A549 (cell line): ENCODE results near the gene PPP2R3B. TPM values are rescaled to one million over a fixed set of nuclear protein-coding genes. Genes with fewer than 3 reads are reported as not detected.

Experiments
- ATAC-seq, 2 experiments: fragments of 200-7000 bp in 1 of 2; fragments of >200 bp in 1 of 2; cut with Nextera tagmentation in 1 of 2; cut with Tn5 transposase in 1 of 2; 3 replicates each; pipeline versions ENCODE4 v1.8.0 to v1.9.1; 2018 to 2020; ENCODE audit warnings: mild to moderate bottlenecking in 1 of 2, moderate library complexity in 1 of 2
- CTCF ChIA-PET: fragments of 300-600 bp; sonication (Branson Sonifier 250); formaldehyde crosslinking; extraction: SDS; loops from one replicate; lab custom pipeline; 2021; ENCODE audit warnings: antibody characterized with exemption, inconsistent platforms; lab: Yijun Ruan, JAX
- POLR2A ChIA-PET: fragments of 350-600 bp; formaldehyde crosslinking; extraction: SDS; loops from one replicate; lab custom pipeline; 2021; ENCODE audit warnings: antibody characterized with exemption, inconsistent platforms; lab: Yijun Ruan, JAX
- DNase-seq, 2 experiments: peaks; one replicate each; pipeline versions ENCODE4 v3.0.0 to v3.0.0-alpha.2; 2011 to 2016; ENCODE audit warnings: low read depth in 1 of 2, low spot score in 1 of 2
- FAIRE-seq: peaks from 2 replicates; lab custom pipeline; 2011; peaks lifted over from hg19 to GRCh38; lab: Jason Lieb, UNC
- H3K27ac ChIP-seq, 2 experiments: fragments of >200 bp; sonication (Bioruptor Twin); formaldehyde crosslinking; 3 replicates each; pipeline ENCODE4 v1.5.1; 2016 to 2017
- H3K4me1 ChIP-seq: fragments of >200 bp; sonication (Bioruptor Twin); formaldehyde crosslinking; 3 replicates; pipeline ENCODE4 v1.6.1; 2016
- H3K4me2 ChIP-seq: fragments of >200 bp; sonication (Bioruptor Twin); formaldehyde crosslinking; 3 replicates; pipeline ENCODE4 v1.6.1; 2016
- H3K4me3 ChIP-seq: fragments of >200 bp; sonication (Bioruptor Twin); formaldehyde crosslinking; 3 replicates; pipeline ENCODE4 v1.5.1; 2016
- H3K9me3 ChIP-seq: fragments of >200 bp; sonication (Bioruptor Twin); formaldehyde crosslinking; 3 replicates; pipeline ENCODE4 v1.6.1; 2016
- CBX2 ChIP-seq: fragments of 200-600 bp; sonication (generic); IDR thresholded peaks from 2 replicates; pipeline ENCODE4 v1.6.1; 2016; ENCODE audit warnings: low read depth, mild to moderate bottlenecking, borderline replicate concordance
- CHD4 ChIP-seq: fragments of 200-600 bp; sonication (generic); IDR thresholded peaks from 2 replicates; pipeline ENCODE4 v1.6.1; 2016; ENCODE audit warnings: antibody characterized with exemption, mild to moderate bottlenecking, borderline replicate concordance
- EHMT2 ChIP-seq: fragments of 200-600 bp; sonication (generic); IDR thresholded peaks from 2 replicates; pipeline ENCODE4 v1.6.1; 2016; ENCODE audit warnings: antibody characterized with exemption, low read depth, mild to moderate bottlenecking, moderate library complexity
- EP300 ChIP-seq, 2 experiments: fragments of >200 bp; sonication (Bioruptor Twin); formaldehyde crosslinking; IDR thresholded peaks; 2 replicates in 1 of 2; 3 replicates in 1 of 2; pipeline ENCODE4 v1.6.1; 2016 to 2017
- ESRRA ChIP-seq: fragments of 150-350 bp; IDR thresholded peaks from 2 replicates; pipeline ENCODE4 v1.6.1; 2014; ENCODE audit warnings: mild to moderate bottlenecking, low read length, borderline replicate concordance
- FOSB ChIP-seq: fragments of 250-450 bp; sonication (Bioruptor Pico); IDR thresholded peaks from 2 replicates; pipeline ENCODE4 v1.5.0; 2020; ENCODE audit warnings: mild to moderate bottlenecking, moderate library complexity
- GATA3 ChIP-seq: IDR thresholded peaks from 2 replicates; pipeline ENCODE4 v1.6.1; 2012; ENCODE audit warnings: borderline replicate concordance
- KDM5A ChIP-seq: fragments of 200-600 bp; sonication (generic); IDR thresholded peaks from 2 replicates; pipeline ENCODE4 v1.6.1; 2016; ENCODE audit warnings: antibody characterized with exemption, mild to moderate bottlenecking
- MYC ChIP-seq: IDR thresholded peaks from 2 replicates; pipeline ENCODE4 v1.6.1; 2012; ENCODE audit warnings: mild to moderate bottlenecking, inconsistent platforms, low read length, improper control_type of control experiment, borderline replicate concordance
- NFE2L2 ChIP-seq: fragments of 150-350 bp; conservative IDR thresholded peaks from 2 replicates; pipeline ENCODE4 v1.6.1; 2014; ENCODE audit warnings: low read length
- POLR2AphosphoS2 ChIP-seq: conservative IDR thresholded peaks from 2 replicates; pipeline ENCODE4 v1.6.1; 2012; ENCODE audit warnings: low read length, improper control_type of control experiment, inconsistent platforms
- RCOR1 ChIP-seq: fragments of 150-350 bp; IDR thresholded peaks from 2 replicates; pipeline ENCODE4 v1.6.1; 2014; ENCODE audit warnings: antibody characterized with exemption, low read length, low read depth
- ZC3H11A ChIP-seq: fragments of 450-650 bp; IDR thresholded peaks from 2 replicates; pipeline ENCODE4 v1.6.1; 2014; ENCODE audit warnings: antibody characterized with exemption, mild to moderate bottlenecking
- WGBS: methylation state at CpG from one replicate; pipeline ENCODE4 v1.1.6; 2017; ENCODE audit errors: missing lambda C conversion rate; 5-methylcytosine and 5-hydroxymethylcytosine counted together
- polyA plus RNA-seq, 4 experiments: library from polyadenylated mRNA; depleted of rRNA in 3 of 4; stranded (reverse); fragments of >200 nt; fragmentation: RNase III in 1 of 4; extraction: RNeasy Plus Mini Kit Qiagen cat#74134 plus additional on column Dnase treatment in 1 of 4; gene quantifications; 2 replicates in 3 of 4; 3 replicates in 1 of 4; pipeline ENCODE4 v1.2.3, GENCODE V29; 2011 to 2017
- TF ChIP-seq, protein P1 (sequence below): fragments of >200 bp; sonication (Bioruptor Twin); formaldehyde crosslinking; IDR thresholded peaks from 3 replicates; pipeline ENCODE4 v1.6.1; 2016
- TF ChIP-seq, protein P2 (sequence below): IDR thresholded peaks from 2 replicates; pipeline ENCODE4 v1.6.1; 2012
- TF ChIP-seq, protein P3 (sequence below): fragments of >200 bp; sonication (Bioruptor Twin); formaldehyde crosslinking; IDR thresholded peaks from 3 replicates; pipeline ENCODE4 v1.5.1; 2016
- TF ChIP-seq, protein P4 (sequence below): IDR thresholded peaks from 2 replicates; pipeline ENCODE4 v1.6.1; 2012

The PPP2R3B gene
- polyA plus RNA-seq, 2 of the 4 experiments (the other 2 are of a cell fraction): 12.6 to 29.6 TPM

DNA sequence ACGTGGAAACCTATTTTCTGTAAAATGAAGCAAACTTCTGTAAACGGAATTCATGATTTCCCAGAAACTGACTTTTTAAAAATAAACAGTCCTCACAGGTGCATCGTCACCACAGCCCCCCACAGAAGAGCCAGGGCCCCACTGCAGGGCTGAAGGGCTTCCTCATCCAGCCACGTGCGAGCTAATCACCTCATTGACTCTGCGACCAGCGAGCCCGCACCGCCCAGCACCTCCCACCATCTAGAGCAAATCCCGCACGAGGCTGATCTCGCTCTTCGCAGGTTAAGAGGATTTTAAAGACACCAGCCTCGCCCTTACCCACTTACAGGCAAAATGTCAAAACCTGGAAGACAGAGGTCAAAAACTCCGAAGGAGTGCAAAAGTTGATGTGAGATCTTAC is 14.8 kb downstream of the PPP2R3B start:
- DNase-seq (no peak), FAIRE-seq (no peak), ATAC-seq (no peak)
- POLR2A ChIA-PET: no interaction called here
- Histone ChIP-seq H3K4me3 (no peak overlapping the region), H3K4me1 (peaks cover 21% of the 10 kb centered on the region), H3K9me3 (no peaks in the 10 kb centered on the region), H3K4me2 (no peak overlapping the region), H3K27ac (no peak overlapping the region)
- 83% methylated on average over 15 of the region's 15 CpGs for WGBS
- CTCF ChIA-PET: no interaction called here
- TF ChIP-seq RCOR1 (no peak), ZC3H11A (no peak), EP300 (IDR thresholded peaks at IDR 0.05) (no peak), FOSB (CRISPR knock-in tag) (no peak), GATA3 (no peak), CBX2 (no peak), ESRRA (no peak), EHMT2 (no peak), POLR2AphosphoS2 (no peak), MYC (no peak)
- TF ChIP-seq, protein P1, sequence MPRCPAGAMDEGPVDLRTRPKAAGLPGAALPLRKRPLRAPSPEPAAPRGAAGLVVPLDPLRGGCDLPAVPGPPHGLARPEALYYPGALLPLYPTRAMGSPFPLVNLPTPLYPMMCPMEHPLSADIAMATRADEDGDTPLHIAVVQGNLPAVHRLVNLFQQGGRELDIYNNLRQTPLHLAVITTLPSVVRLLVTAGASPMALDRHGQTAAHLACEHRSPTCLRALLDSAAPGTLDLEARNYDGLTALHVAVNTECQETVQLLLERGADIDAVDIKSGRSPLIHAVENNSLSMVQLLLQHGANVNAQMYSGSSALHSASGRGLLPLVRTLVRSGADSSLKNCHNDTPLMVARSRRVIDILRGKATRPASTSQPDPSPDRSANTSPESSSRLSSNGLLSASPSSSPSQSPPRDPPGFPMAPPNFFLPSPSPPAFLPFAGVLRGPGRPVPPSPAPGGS: no peak
- TF ChIP-seq, protein P2, sequence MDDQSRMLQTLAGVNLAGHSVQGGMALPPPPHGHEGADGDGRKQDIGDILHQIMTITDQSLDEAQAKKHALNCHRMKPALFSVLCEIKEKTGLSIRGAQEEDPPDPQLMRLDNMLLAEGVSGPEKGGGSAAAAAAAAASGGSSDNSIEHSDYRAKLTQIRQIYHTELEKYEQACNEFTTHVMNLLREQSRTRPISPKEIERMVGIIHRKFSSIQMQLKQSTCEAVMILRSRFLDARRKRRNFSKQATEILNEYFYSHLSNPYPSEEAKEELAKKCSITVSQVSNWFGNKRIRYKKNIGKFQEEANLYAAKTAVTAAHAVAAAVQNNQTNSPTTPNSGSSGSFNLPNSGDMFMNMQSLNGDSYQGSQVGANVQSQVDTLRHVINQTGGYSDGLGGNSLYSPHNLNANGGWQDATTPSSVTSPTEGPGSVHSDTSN: no peak
- TF ChIP-seq, protein P3, sequence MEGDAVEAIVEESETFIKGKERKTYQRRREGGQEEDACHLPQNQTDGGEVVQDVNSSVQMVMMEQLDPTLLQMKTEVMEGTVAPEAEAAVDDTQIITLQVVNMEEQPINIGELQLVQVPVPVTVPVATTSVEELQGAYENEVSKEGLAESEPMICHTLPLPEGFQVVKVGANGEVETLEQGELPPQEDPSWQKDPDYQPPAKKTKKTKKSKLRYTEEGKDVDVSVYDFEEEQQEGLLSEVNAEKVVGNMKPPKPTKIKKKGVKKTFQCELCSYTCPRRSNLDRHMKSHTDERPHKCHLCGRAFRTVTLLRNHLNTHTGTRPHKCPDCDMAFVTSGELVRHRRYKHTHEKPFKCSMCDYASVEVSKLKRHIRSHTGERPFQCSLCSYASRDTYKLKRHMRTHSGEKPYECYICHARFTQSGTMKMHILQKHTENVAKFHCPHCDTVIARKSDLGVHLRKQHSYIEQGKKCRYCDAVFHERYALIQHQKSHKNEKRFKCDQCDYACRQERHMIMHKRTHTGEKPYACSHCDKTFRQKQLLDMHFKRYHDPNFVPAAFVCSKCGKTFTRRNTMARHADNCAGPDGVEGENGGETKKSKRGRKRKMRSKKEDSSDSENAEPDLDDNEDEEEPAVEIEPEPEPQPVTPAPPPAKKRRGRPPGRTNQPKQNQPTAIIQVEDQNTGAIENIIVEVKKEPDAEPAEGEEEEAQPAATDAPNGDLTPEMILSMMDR: no peak
- TF ChIP-seq, protein P4, sequence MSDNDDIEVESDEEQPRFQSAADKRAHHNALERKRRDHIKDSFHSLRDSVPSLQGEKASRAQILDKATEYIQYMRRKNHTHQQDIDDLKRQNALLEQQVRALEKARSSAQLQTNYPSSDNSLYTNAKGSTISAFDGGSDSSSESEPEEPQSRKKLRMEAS: no peak

DNA sequence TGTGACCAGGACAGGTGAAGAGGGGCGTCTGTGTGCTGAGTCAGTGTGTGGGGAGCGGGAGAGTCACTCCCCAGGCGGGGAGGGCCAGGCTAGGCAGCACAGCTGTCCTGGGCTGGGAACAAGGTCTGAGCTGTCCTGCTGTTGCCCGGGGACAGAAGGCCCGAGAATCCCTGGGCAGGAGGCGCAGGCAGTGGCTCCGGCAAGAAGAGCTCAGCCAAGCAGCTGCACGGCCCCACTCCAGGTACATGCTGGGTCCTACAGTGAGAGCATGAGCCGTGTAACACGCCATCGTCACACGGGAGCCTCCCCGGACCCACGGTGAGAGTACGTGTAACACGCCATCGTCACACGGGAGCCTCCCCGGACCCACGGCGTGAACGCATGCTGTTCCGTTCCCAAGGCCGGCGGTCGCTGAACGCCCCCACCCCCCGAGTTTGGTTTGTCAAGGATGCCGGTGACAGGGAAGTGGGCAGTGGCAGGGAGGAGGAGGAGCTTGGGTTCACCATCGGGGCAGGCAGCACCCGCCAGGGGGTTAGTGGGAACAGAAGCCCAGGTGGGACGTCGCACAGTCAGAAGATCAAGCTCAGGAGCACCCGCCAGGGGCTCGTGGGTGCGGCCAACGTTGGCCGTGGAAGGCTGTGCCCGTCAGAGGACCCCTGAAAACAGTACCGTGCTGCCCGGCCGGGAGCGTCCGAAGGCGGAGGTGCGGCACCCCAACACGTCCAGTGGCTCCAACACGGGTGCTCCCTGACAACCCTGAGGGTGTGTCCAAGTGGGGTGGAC is 15.6 kb downstream of the PPP2R3B start:
- no peaks in the 10 kb centered on the region for H3K9me3 ChIP-seq
- TF ChIP-seq KDM5A (no peak), POLR2AphosphoS2 (no peak)
- no peak overlapping the region for H3K4me3 ChIP-seq
- H3K4me1 ChIP-seq: peaks cover 21% of the 10 kb centered on the region
- DNase-seq (no peak), ATAC-seq (no peak), FAIRE-seq (no peak)
- H3K4me2 ChIP-seq: no peak overlapping the region
- ChIA-PET CTCF (no interaction called here), POLR2A (no interaction called here)
- H3K27ac ChIP-seq: no peak overlapping the region
- WGBS: 87% methylated on average over 48 of the region's 48 CpGs

DNA sequence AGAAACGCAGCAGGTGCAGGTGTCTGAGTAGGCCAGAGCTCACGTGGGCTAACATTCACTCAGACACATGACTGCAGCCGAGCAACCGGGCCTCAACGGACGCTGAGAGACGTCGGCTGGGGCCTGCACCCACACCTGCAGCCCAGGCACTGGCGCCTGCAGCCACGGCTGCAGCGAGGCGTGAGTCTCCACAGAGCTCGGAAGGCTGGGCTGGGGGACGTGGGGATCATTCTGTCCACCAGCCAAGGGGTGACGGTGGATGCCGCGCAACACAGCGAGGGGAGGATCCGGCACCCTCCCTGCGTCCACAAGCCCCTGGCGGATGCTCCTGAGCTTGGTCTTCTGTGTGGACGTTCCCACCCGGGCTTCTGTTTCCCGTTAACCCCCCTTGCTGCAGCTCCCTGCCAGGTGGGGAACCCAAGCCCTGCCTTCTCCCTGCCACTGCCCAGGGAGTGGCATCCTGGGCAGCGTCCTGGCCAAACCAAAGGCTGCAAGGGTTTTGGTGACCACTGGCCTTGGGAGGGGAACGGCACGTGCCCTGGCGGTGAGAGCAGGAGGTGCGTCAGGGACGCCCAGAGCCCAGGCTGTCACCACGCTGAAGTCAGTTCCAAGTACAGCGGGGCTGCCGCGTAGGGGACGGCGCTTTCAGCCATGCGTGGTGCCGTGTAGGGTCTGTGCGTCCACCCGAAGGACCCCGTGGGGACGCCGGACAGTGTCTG is 16.3 kb downstream of the PPP2R3B start:
- ChIA-PET CTCF (no interaction called here), POLR2A (no interaction called here)
- 89% methylated on average over 38 of the region's 43 CpGs for WGBS
- no peak for FAIRE-seq
- no peak for TF ChIP-seq NFE2L2
- TF ChIP-seq POLR2AphosphoS2: no peak
- TF ChIP-seq CBX2: no peak
- no peak for TF ChIP-seq CHD4
- no peak; a peak in 1 of 6 replicates for ATAC-seq
- H3K27ac ChIP-seq: no peak overlapping the region
- no peak overlapping the region for H3K4me3 ChIP-seq
- H3K4me1 ChIP-seq: peaks cover 21% of the 10 kb centered on the region
- no peak overlapping the region for H3K4me2 ChIP-seq
- DNase-seq: no peak
- no peaks in the 10 kb centered on the region for H3K9me3 ChIP-seq
